Loucy (cell line): ENCODE results near the gene OFD1.

ENCODE experiments used
- CTCF ChIP-seq: fragments of 200-600 bp; sonication (generic); conservative IDR thresholded peaks from 2 replicates; pipeline ENCODE4 v1.5.1; 2014; ENCODE audit warnings: mild to moderate bottlenecking, antibody characterized with exemption, low read length
- EZH2phosphoT487 ChIP-seq: fragments of 200-600 bp; IDR thresholded peaks from 2 replicates; pipeline ENCODE4 v1.6.1; 2018; ENCODE audit warnings: antibody characterized with exemption, mild to moderate bottlenecking, moderate library complexity, borderline replicate concordance

- TF ChIP-seq CTCF (no peak), EZH2phosphoT487 (no peak)
Observed at GRCh38 chrX:13778916-13779315, 44.4 kb downstream of the OFD1 start.
